Endothelial cell of umbilical vein (primary cell): ENCODE data around the gene TCIRG1. TPM values are rescaled to one million over a fixed set of nuclear protein-coding genes. Genes with fewer than 3 reads are reported as not detected.

ENCODE experiments used
- BruUV-seq: library from RNA; stranded (reverse); fragments of 400-500 nt; replicated peaks from 2 replicates; lab custom pipeline; 2021; lab: Mats Ljungman, UMichigan
- CTCF ChIA-PET: fragments of 300-600, 350-600 bp; sonication (Branson Sonifier 250); formaldehyde crosslinking; loops from one replicate; lab custom pipeline; 2021; ENCODE audit warnings: antibody characterized with exemption, inconsistent platforms; lab: Charles Lee
- POLR2A ChIA-PET: fragments of 300-600, 350-600 bp; sonication (Branson Sonifier 250); formaldehyde crosslinking; loops from one replicate; lab custom pipeline; 2021; ENCODE audit warnings: antibody characterized with exemption, inconsistent platforms; lab: Charles Lee
- DNase-seq: peaks from one replicate; pipeline ENCODE4 v3.0.0-alpha.2; 2011; ENCODE audit warnings: low read depth, low spot score
- FAIRE-seq: peaks from 2 replicates; lab custom pipeline; 2011; peaks lifted over from hg19 to GRCh38; lab: Jason Lieb, UNC
- H2AFZ ChIP-seq: 2 replicates; pipeline ENCODE4 v1.6.0; 2012; ENCODE audit warnings: low read depth, low read length, control low read depth, inconsistent platforms
- H3K27ac ChIP-seq: 2 replicates; pipeline ENCODE4 v1.5.1; 2011; ENCODE audit warnings: low read depth, mild to moderate bottlenecking, control low read depth, low read length, moderate library complexity; ENCODE audit not compliant: insufficient read depth
- H3K27me3 ChIP-seq, 2 experiments: 2 replicates each; pipeline versions ENCODE4 v1.6.0 to v1.6.1; 2011; ENCODE audit warnings: low read length in 2 of 2, mixed read lengths in 1 of 2; ENCODE audit not compliant: control insufficient read depth in 2 of 2, insufficient read depth in 2 of 2
- H3K36me3 ChIP-seq, 2 experiments: 2 replicates in 1 of 2; 3 replicates in 1 of 2; pipeline ENCODE4 v1.5.1; 2011; ENCODE audit warnings: low read length in 2 of 2, mild to moderate bottlenecking in 1 of 2, moderate library complexity in 1 of 2; ENCODE audit not compliant: control insufficient read depth in 2 of 2, insufficient read depth in 2 of 2; ENCODE audit errors: extremely low read depth in 1 of 2
- H3K4me1 ChIP-seq: 3 replicates; pipeline ENCODE4 v1.5.1; 2011; ENCODE audit warnings: mild to moderate bottlenecking, low read length; ENCODE audit not compliant: control insufficient read depth, insufficient read depth; ENCODE audit errors: extremely low read depth
- H3K4me2 ChIP-seq: 2 replicates; pipeline ENCODE4 v1.6.1; 2011; ENCODE audit warnings: low read length, control low read depth, mixed read lengths; ENCODE audit not compliant: insufficient read depth
- H3K4me3 ChIP-seq, 3 experiments: fragments of 200-600 bp in 1 of 3; sonication (generic), shearing (Covaris generic) in 1 of 3; replicated peaks in 1 of 3; 2 replicates each; pipeline ENCODE4 v1.5.1; 2011 to 2016; ENCODE audit warnings: control low read depth in 3 of 3, low read length in 3 of 3, mild to moderate bottlenecking in 2 of 3, inconsistent platforms in 1 of 3, low read depth in 1 of 3, moderate library complexity in 1 of 3; ENCODE audit not compliant: insufficient read depth in 1 of 3
- H3K79me2 ChIP-seq: 2 replicates; pipeline ENCODE4 v1.6.0; 2012; ENCODE audit warnings: low read length, inconsistent platforms; ENCODE audit not compliant: control insufficient read depth, insufficient read depth
- H3K9ac ChIP-seq: replicated peaks from 2 replicates; pipeline ENCODE3; 2011; ENCODE audit warnings: low read length, control low read depth; ENCODE audit not compliant: insufficient read depth; ENCODE audit errors: extremely low read depth
- H3K9me1 ChIP-seq: replicated peaks from 3 replicates; pipeline ENCODE4 v1.6.0; 2011; ENCODE audit warnings: mild to moderate bottlenecking, low read length; ENCODE audit not compliant: control insufficient read depth, insufficient read depth; ENCODE audit errors: extremely low read depth
- H3K9me3 ChIP-seq: replicated peaks from 2 replicates; pipeline ENCODE4 v1.5.1; 2012; ENCODE audit warnings: low read length, inconsistent platforms; ENCODE audit not compliant: control insufficient read depth, insufficient read depth
- H4K20me1 ChIP-seq: replicated peaks from 2 replicates; pipeline ENCODE3; 2011; ENCODE audit warnings: mild to moderate bottlenecking, low read length; ENCODE audit not compliant: control insufficient read depth, insufficient read depth; ENCODE audit errors: extremely low read depth
- FOS ChIP-seq: IDR thresholded peaks from 2 replicates; pipeline ENCODE4 v1.6.1; 2011; ENCODE audit warnings: mild to moderate bottlenecking, low read length, moderate library complexity, borderline replicate concordance; ENCODE audit not compliant: insufficient read depth
- JUN ChIP-seq: IDR thresholded peaks from 2 replicates; pipeline ENCODE4 v1.6.1; 2011; ENCODE audit warnings: borderline replicate concordance, low read depth; ENCODE audit not compliant: insufficient read length, insufficient read depth
- MYC ChIP-seq: IDR thresholded peaks from one replicate; pipeline ENCODE4 v1.6.1; 2011; ENCODE audit warnings: mild to moderate bottlenecking, low read depth, low read length
- dilution Hi-C: fragments of 300-500 bp; cut with MboI; formaldehyde crosslinking; loops from one replicate; pipeline ENCODE4 v1.15.0; 2019; ENCODE audit warnings: low sequenced_read_pairs; ENCODE audit not compliant: extremely low pct_ligation_motif_present
- intact Hi-C: fragments of 100-400 bp; cut with micrococcal nuclease; formaldehyde crosslinking; loops from one replicate; pipeline ENCODE4 v1.10.0; 2022
- polyA plus RNA-seq, 4 experiments: library from polyadenylated mRNA; depleted of rRNA in 3 of 4; stranded (reverse) in 3 of 4; unstranded in 1 of 4; fragments of >200 nt; gene quantifications; 2 replicates each; pipeline versions ENCODE4 v1.2.1 to v1.2.3, GENCODE V29; 2011 to 2012; ENCODE audit warnings: missing spikeins in 1 of 4
- total RNA-seq: library from RNA; stranded (reverse); gene quantifications from 2 replicates; pipeline ENCODE4 v1.2.3, GENCODE V29; 2021
- TF ChIP-seq, protein P1 (sequence below), 2 donors: IDR thresholded peaks; 1 replicate in 1 of 2; 2 replicates in 1 of 2; pipeline ENCODE4 v1.5.1; 2011; ENCODE audit warnings: low read length in 2 of 2, mild to moderate bottlenecking in 2 of 2, moderate library complexity in 2 of 2, control low read depth in 1 of 2, inconsistent platforms in 1 of 2, low read depth in 1 of 2; ENCODE audit not compliant: insufficient read depth in 1 of 2; ENCODE audit errors: extremely low read depth in 1 of 2

TCIRG1 gene
- total and polyA plus RNA-seq, 2 donors (not counting 3 experiments of a cell fraction or from before 2014, with no cell fraction given), result 134 to 183 TPM

DNA sequence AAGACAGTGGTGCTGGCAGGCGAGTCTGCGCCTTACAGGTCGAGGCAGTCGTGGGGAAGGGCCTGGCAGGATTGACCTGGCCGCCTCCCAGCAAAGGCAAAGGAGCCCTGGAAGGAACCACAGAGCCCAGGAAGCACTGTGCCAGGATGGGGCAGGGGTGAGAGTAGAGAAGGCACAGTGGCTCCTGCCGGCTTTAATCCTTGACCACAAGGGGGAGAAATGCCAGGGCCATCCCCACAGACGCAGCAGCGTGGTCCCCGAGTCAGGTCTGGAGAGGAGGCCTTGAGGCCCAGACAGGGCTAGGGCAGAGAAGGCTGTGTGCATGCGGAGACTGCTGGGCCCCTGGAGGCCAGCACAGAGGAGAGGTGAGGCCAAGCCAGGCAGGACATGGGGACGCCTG is 18.2 kb upstream of the TCIRG1 start:
- dilution Hi-C loops, result no loop called here
- ChIA-PET POLR2A (no interaction called here), CTCF (interaction anchor here (1.1 kb wide), 1 partner anchor 10 kb away, joined by 3 read pairs; no protein-coding TSS in a partner anchor)

GRCh38 chr11:68021167-68021787 is 17.5 kb upstream of the TCIRG1 start:
- dilution Hi-C loops (no loop called here), intact Hi-C loops (no loop called here)
- H3K4me3 ChIP-seq, result no peak overlapping the region
- H3K9me1 ChIP-seq, result no peaks in the 10 kb centered on the region
- ChIA-PET CTCF (no interaction called here), POLR2A (no interaction called here)
- no peaks in the 10 kb centered on the region for H4K20me1 ChIP-seq
- no peak overlapping the region for H3K4me2 ChIP-seq
- FAIRE-seq (no peak), DNase-seq (no peak)
- H3K27me3 ChIP-seq, result no peaks in the 10 kb centered on the region
- no peak overlapping the region for H2AFZ ChIP-seq
- BruUV-seq, result no TSS peak
- no peaks in the 10 kb centered on the region for H3K9me3 ChIP-seq
- no peaks in the 10 kb centered on the region for H3K79me2 ChIP-seq
- no peaks in the 10 kb centered on the region for H3K4me1 ChIP-seq
- H3K9ac ChIP-seq, result no peak overlapping the region
- H3K27ac ChIP-seq, result no peak overlapping the region
- TF ChIP-seq JUN, result no peak
- TF ChIP-seq, protein P1, sequence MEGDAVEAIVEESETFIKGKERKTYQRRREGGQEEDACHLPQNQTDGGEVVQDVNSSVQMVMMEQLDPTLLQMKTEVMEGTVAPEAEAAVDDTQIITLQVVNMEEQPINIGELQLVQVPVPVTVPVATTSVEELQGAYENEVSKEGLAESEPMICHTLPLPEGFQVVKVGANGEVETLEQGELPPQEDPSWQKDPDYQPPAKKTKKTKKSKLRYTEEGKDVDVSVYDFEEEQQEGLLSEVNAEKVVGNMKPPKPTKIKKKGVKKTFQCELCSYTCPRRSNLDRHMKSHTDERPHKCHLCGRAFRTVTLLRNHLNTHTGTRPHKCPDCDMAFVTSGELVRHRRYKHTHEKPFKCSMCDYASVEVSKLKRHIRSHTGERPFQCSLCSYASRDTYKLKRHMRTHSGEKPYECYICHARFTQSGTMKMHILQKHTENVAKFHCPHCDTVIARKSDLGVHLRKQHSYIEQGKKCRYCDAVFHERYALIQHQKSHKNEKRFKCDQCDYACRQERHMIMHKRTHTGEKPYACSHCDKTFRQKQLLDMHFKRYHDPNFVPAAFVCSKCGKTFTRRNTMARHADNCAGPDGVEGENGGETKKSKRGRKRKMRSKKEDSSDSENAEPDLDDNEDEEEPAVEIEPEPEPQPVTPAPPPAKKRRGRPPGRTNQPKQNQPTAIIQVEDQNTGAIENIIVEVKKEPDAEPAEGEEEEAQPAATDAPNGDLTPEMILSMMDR (IDR thresholded peaks at IDR 0.05; ENCODE audit: extremely low read depth in 1 of 2, insufficient read depth in 1 of 2, low read depth in 1 of 2, low read length in 2 of 2), result peak in 1 of 2 donors; percentile 29
- H3K36me3 ChIP-seq, result no peaks in the 10 kb centered on the region

More for the DNA sequence above, 18.2 kb upstream of the TCIRG1 start:
- Histone ChIP-seq H3K27me3 (no peaks in the 10 kb centered on the region), H2AFZ (no peak overlapping the region), H3K4me1 (no peaks in the 10 kb centered on the region), H4K20me1 (no peaks in the 10 kb centered on the region), H3K9me1 (no peaks in the 10 kb centered on the region), H3K9me3 (no peaks in the 10 kb centered on the region), H3K27ac (no peak overlapping the region), H3K36me3 (no peaks in the 10 kb centered on the region), H3K9ac (no peak overlapping the region), H3K79me2 (no peaks in the 10 kb centered on the region), H3K4me2 (no peak overlapping the region), H3K4me3 (no peak overlapping the region)
- BruUV-seq, result no TSS peak
- TF ChIP-seq FOS, result no peak
- no peak for TF ChIP-seq MYC
- TF ChIP-seq, protein P1 (IDR thresholded peaks at IDR 0.05; ENCODE audit: extremely low read depth in 1 of 2, insufficient read depth in 1 of 2, low read depth in 1 of 2, low read length in 2 of 2), result peak; percentile 28 to 59
- FAIRE-seq (peak; percentile 59), DNase-seq (peak; percentile 28)
- intact Hi-C loops, result no loop called here
